ENCODE data around the gene CYP24A1.

The CYP24A1 gene

GRCh38 chr20:54172856-54173652 lies 732 bp downstream of the CYP24A1 start:
- no peak for ATAC-seq

DNA sequence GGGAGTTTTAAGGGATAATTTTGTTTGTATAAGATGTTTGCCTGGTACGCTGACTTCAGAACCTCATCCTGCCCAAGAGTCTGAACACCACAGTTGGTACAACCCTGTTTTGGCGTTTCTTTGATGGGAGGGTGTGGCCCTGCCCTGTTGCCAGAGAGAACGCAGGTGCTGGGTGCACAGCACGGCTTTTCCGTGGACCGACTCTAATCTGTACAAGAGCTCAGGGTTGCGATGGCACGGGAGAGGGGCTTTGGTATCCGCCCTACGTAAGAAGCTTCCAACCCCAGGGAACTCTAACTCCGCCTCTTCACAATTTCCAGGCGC lies 1.3 kb downstream of the CYP24A1 start:
- no peak for ATAC-seq

DNA sequence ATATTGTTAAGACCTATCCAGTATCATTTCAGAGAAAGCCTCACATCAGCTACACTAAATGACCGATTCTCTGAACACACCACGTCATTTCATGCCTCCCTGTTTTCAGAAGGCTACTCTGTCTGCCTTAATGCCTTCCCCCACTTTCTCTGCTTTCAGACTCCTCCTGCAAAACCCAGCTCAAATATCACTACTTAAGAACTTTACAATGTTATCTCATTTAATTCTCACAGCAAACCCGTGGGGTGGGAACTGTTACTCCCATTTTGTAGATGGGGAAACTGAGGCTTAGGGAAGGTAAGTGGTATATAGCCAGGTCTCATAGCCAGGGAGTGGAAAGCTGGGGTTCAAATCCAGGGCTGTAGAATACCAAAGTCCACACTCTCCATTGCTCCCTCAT lies 2.8 kb downstream of the CYP24A1 start:
- ATAC-seq, result no peak

DNA sequence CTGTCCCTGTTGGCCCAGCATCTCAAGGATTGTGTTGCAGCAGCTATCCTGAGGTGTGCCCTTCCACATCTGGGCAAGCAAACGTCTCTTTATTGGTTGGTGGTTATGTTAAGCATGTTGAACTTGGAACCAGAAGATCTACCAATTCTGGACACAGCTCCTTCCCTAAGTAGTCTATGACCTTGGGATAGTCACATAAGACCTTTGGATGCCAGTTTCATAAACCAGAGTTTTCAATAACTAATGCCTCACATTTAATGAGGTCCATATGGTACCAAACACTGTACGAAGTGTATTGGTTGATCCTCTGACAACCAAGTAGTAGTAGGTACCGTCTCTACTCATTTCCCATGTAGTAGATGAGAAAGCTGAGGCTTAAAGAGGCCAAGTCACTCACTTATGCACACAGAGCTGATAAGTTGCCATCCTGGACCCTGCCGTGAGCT lies 3.7 kb downstream of the CYP24A1 start:
- no peak for ATAC-seq

DNA sequence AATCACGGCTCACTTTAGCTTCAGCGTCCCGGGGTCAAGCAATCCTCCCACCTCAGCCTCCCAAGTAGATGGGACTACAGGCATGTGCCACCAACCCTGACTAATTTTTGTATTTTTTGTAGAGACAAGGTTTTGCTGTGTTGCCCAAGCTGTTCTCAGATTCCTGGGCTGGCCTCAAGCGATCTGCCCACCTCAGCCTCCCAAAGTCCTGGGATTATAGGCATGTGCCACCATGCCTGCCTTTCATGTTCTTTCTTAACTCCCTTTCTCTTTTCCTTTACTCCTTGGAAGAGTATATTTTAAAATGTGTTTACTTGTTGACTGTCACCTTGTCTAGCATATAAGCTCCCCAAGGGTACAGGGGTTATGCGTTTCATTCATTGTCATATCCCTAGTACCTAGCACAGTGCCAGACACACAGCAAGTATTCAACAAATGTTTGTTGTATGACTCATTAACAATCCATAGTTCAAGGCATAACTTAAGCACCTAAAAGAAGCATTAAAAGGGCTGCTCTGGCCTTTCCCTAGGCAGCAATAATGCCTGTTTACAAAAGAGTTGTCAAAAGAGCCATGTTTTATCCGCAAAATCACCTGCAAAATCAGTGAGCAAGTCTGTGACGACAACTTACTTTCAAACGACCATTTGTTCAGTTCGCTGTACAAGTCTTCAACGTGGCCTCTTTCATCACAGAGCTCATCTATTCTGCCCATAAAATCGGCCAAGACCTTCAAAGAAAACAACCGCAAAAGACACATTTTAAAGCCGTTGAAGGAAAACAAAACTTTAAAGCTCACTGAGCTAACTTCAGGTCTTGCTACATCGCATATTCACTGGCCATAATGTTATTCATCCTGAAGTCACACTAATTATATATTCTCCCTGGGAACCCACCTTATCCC lies 4.6 kb downstream of the CYP24A1 start:
- no peak for ATAC-seq

GRCh38 chr20:54167909-54168872 lies 5.6 kb downstream of the CYP24A1 start:
- no peak for ATAC-seq

DNA sequence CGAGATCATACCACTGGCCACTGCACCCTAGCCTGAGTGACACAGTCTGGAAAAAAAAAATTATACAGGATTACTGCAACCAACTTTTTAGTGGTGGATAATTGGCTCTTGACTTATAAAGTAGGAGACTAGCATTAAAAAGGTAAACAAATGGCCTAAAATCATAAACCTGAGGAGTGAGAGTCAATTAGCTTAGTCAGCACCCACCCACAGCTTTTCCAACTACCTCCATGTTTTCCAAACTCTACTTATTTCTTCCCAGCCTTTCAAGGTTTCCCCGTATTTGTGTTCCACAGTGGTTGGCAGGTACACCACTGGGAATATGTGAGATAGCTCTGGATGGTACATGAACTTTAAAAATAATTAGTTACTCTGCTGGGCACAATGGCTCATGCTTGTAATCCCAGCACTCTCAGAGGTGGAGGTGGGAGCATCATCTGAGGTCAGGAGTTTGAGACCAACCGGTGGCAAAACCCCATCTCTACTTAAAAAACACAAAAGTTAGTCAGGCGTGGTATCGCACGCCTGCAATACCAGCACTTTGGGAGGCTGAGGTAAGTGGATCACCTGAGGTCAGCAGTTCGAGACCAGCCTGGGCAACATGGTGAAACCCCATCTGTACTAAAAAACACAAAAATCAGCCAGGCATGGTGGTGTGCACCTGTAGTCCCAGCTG lies 6.7 kb downstream of the CYP24A1 start:
- ATAC-seq, result no peak

- no peak for ATAC-seq
These were observed 8.0 kb downstream of the CYP24A1 start for GRCh38 chr20:54165803-54166202.

- no peak for ATAC-seq
These were observed 8.8 kb downstream of the CYP24A1 start for GRCh38 chr20:54165014-54165413.

DNA sequence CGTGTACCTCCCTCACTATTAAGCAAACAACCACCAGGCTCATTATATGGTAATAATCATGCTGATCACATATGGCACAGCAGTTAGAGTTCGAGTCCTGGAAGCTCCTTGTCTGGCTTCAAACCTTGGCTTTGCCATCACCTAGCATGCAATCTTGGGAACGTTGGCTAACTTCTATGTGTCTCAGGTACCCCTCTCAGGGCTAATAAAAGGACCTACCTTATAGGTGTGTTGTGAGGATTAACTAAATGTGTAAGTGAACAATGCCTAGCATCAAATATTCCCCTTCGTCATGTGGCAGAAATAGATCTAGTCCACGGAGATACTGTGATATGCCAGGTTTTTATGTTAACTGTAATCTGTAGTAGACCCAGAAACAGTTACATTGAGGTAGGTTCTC lies 10.4 kb downstream of the CYP24A1 start:
- ATAC-seq, result no peak

GRCh38 chr20:54162378-54163009 lies 11.3 kb downstream of the CYP24A1 start:
- ATAC-seq, result no peak

DNA sequence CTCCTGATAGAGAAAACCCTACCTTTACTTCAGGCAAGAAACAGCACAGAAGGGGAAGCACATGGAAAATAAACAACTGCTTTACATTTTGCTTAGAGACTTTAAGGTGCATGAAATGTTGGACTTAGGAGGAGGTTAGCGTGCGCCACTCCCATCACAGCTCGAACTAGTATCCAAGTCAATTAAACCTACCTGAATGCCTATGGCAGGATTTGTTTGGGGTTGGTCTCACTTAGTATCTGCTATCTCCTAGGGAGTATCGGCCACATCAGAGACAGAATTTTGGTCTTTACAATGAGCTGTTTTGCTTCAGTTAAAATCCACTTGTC lies 12.0 kb downstream of the CYP24A1 start:
- no peak for ATAC-seq

DNA sequence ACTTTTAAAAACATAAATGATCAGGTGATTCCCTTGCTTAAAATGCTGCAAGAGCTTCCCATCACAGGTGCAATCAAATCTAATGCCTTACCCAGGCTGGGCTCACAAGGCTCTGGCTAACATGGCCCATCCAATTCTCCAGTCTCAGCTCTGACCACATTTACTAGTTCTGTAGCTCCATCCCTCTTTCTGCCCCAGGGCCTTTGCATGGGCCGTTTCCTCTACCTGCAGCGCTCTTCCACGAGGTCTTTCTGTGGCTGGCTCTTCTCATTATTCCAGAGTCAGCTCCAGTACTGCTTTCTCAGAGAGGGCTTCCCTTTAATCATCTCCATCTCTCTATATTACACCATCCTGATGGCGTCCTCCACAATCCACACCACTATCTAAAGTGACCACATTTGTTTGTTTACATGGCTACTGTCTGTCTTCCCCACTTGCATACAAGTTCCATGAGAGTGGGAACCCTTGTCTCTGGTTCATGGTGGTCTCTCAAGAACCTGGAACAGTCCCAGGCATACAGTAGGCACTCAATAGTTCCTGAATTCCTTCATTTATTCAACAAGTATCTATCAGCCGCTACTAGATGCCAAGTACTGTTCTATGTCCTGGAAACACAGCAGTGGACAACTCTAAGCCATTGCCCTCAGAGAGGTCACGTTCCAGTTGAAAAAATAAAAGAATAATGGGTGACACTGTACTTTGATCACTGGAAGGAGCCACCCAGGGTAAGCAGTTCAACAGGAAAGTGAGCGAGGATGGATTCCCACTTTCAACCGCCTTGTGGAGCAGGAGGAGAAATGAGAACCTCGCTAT lies 12.6 kb downstream of the CYP24A1 start:
- no peak for ATAC-seq

- no peak for ATAC-seq
These were observed 13.4 kb downstream of the CYP24A1 start for GRCh38 chr20:54160065-54161007.

DNA sequence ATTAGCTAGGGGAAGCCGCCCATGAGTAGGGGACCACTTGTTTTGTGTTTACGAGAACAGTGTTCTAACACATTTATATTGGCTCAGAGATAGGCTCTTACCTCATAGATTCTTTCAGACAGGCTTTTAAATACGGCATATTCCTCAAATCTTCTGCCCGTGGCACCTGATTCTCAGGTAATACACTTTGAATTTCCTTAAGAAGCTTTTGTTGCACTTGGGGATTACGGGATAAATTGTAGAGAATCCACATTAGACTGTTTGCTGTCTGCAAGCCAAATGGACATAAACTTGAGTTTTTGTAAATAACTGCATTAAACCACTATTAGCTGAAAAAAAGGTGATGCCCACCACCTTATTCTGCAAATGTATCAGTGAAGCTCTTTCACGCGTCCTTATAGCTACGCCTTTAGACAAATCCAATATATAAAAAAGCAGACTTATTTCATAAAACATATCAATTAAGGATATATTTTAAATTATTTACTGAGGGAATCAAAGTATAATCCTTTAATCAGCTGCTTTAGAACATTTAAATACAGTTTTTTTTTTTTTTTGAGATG lies 14.8 kb downstream of the CYP24A1 start:
- ATAC-seq, result no peak

DNA sequence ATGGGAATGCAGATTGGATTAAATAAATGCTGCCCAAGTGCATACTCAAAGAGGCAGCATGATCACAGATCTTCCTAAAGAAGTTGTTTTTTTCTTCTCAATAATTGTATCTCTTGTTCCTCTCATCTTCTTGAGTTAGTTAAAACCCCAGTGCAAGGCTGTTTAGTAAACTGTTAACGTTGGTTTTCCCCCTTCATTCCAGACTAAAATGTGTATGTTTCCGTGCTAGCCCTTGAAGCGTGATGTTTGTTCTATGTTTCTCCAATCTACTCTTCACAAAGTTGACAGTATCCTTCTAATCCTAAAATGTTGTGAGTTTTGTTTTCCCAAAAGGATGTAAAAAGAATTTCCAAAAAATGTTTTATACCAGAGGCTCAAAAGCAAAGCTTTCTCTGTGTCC lies 15.6 kb downstream of the CYP24A1 start:
- ATAC-seq, result no peak

DNA sequence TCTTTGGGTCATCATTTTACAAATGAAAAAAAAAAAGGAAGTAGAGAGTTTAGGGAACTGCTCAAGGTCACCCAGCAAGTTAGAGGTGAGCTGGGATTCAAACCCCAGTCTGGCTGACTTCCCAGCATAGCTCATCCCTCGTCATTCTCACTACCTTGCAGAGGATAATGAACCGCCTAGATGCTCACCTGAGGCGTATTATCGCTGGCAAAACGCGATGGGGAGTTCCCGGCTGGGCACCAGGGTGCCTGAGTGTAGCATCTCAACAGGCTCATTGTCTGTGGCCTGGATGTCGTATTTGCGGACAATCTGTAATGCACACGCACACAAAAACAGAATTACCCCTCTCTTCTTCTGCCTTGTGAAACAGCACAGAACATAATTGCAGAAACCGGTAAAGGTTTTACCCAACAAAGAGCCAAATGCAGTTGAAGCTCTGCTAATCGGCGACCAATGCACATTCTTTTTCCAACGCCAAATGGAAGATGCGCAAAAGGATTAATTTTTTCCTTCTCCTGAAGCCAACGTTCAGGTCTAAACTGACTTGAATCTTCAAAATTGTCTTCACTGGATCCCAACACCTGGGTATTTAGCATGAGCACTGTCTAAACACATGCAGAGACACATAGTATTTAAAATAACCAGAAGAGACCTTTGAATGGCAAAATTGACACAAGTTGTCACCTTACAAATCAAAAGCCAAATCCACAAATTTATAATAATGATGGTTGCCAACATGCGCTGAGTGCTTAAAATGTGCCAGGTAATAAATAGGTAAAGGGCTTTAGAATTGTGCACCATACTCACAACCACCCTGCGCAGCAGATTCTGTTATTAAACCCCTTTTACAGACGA lies 16.6 kb downstream of the CYP24A1 start:
- no peak for ATAC-seq

GRCh38 chr20:54156522-54156921 lies 17.3 kb downstream of the CYP24A1 start:
- no peak for ATAC-seq

All from activated CD4-positive, CD25-positive, alpha-beta regulatory T cell treated with anti-CD3 and anti-CD28 coated beads, Interleukin-2, amount 50 U/mL, for 24 hours (primary cell).